ENCODE measurements around the gene JARID2. TPM values are rescaled to one million over a fixed set of nuclear protein-coding genes. Genes with fewer than 3 reads are reported as not detected.

JARID2 gene
- total and polyA plus RNA-seq, 7 experiments from 2014 or later, result 6.9 to 39.6 (median 24.1) TPM

DNA sequence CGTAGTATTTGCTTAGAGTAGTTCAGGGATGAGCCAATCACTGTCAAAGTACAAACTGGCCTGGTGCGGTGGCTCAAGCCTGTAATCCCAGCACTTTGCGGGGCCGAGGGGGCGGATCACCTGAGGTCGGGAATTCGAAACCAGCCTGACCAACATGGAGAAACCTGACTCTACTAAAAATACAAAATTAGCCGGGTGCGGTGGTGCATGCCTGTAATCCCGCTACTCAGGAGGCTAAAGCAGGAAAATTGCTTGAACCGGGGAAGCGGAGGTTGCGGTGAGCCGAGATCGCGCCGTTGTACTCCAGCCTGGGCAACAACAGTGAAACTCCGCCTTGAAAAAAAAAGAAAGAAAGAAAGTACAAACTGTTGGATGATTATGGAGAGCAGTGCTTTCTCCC is 27.5 kb upstream of the JARID2 start:
- Mint-ChIP-seq H3K36me3 (peaks cover 0 to 1% (median 0%) of the 10 kb centered on the region in 5 donors), H3K27me3 (no peaks in the 10 kb centered on the region), H3K9me3 (peaks cover 0 to 1% (median 0%) of the 10 kb centered on the region in 11 donors), H3K27ac (no peak overlapping the region), H3K4me3 (no peak overlapping the region), H3K4me1 (no peaks in the 10 kb centered on the region)
- ATAC-seq, result no peak
- intact Hi-C loops (cut with micrococcal nuclease), result no loop called here
- H3K27me3 ChIP-seq (ENCODE audit: control insufficient read depth in 2 of 2, insufficient read depth in 2 of 2, low read length in 2 of 2), result no peaks in the 10 kb centered on the region
- CTCF ChIA-PET, result no interaction called here
- no peaks in the 10 kb centered on the region for H3K36me3 ChIP-seq (ENCODE audit: control insufficient read depth in 2 of 3, insufficient read depth in 3 of 3, low read length in 3 of 3)
- DNase-seq, result no peak
- H3K4me1 ChIP-seq (ENCODE audit: control insufficient read depth in 2 of 2, insufficient read depth in 2 of 2, low read length in 2 of 2), result no peaks in the 10 kb centered on the region
- H3K4me3 ChIP-seq (ENCODE audit: low read length), result no peak overlapping the region
- no peak overlapping the region for H3K27ac ChIP-seq (ENCODE audit: low read depth, low read length)
- no peaks in the 10 kb centered on the region for H3K9me3 ChIP-seq (ENCODE audit: control insufficient read depth in 2 of 3, low read length in 3 of 3)
- POLR2A ChIA-PET, result no interaction called here

DNA sequence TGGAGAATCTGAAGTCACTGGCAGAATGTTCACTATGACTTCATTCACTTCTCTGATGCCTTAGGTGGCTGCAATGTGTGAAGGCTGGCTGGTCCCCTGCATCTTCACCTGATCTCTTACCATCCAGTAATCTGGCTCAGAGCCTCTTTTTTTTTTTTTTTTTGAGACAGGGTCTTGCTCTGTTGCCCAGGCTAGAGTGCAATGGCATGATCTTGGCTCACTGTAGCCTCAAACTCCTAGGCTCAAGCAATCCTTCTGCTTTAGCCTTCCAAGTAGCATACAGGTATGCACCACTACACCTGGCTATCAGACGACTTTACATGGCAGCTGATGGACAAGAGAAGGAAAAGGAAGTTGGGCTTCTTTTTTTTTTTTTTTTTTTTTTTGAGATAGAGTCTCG is 25.8 kb upstream of the JARID2 start:
- Histone ChIP-seq H3K36me3 (ENCODE audit: control insufficient read depth in 2 of 3, insufficient read depth in 3 of 3, low read length in 3 of 3) (no peaks in the 10 kb centered on the region), H3K4me3 (ENCODE audit: low read length) (no peak overlapping the region), H3K27ac (ENCODE audit: low read depth, low read length) (no peak overlapping the region), H3K27me3 (ENCODE audit: control insufficient read depth in 2 of 2, insufficient read depth in 2 of 2, low read length in 2 of 2) (no peaks in the 10 kb centered on the region), H3K4me1 (ENCODE audit: control insufficient read depth in 2 of 2, insufficient read depth in 2 of 2, low read length in 2 of 2) (no peaks in the 10 kb centered on the region), H3K9me3 (ENCODE audit: control insufficient read depth in 2 of 3, low read length in 3 of 3) (no peaks in the 10 kb centered on the region)
- DNase-seq, result no peak
- ChIA-PET POLR2A (no interaction called here), CTCF (interaction anchor here (0.6 kb wide), 1 partner anchor 69 kb away, joined by 4 read pairs; no protein-coding TSS in a partner anchor)
- Mint-ChIP-seq H3K4me1 (no peaks in the 10 kb centered on the region), H3K27me3 (peaks cover 0 to 3% (median 0%) of the 10 kb centered on the region in 5 donors), H3K36me3 (peaks cover 0 to 1% (median 0%) of the 10 kb centered on the region in 5 donors), H3K27ac (no peak overlapping the region), H3K9me3 (peaks cover 0 to 1% (median 0%) of the 10 kb centered on the region in 11 donors), H3K4me3 (no peak overlapping the region)
- no peak for ATAC-seq
- intact Hi-C loops (cut with micrococcal nuclease), result no loop called here

- CTCF ChIA-PET, result no interaction called here
- Mint-ChIP-seq H3K4me1 (no peaks in the 10 kb centered on the region), H3K36me3 (no peaks in the 10 kb centered on the region), H3K27me3 (peaks cover 0 to 3% (median 0%) of the 10 kb centered on the region in 5 donors), H3K4me3 (no peak overlapping the region), H3K9me3 (no peaks in the 10 kb centered on the region), H3K27ac (no peak overlapping the region)
- H3K27ac ChIP-seq (ENCODE audit: low read depth, low read length), result no peak overlapping the region
- H3K4me1 ChIP-seq (ENCODE audit: control insufficient read depth in 2 of 2, insufficient read depth in 2 of 2, low read length in 2 of 2), result no peaks in the 10 kb centered on the region
- no peaks in the 10 kb centered on the region for H3K36me3 ChIP-seq (ENCODE audit: control insufficient read depth in 2 of 3, insufficient read depth in 3 of 3, low read length in 3 of 3)
- no peak overlapping the region for H3K4me3 ChIP-seq (ENCODE audit: low read length)
- intact Hi-C loops (cut with micrococcal nuclease), result no loop called here
- no peaks in the 10 kb centered on the region for H3K9me3 ChIP-seq (ENCODE audit: control insufficient read depth in 2 of 3, low read length in 3 of 3)
- no peak for ATAC-seq
- POLR2A ChIA-PET, result no interaction called here
- DNase-seq, result no peak
- H3K27me3 ChIP-seq (ENCODE audit: control insufficient read depth in 2 of 2, insufficient read depth in 2 of 2, low read length in 2 of 2), result no peaks in the 10 kb centered on the region
Measured at GRCh38 chr6:15227827-15228318, 18.0 kb upstream of the JARID2 start.

GRCh38 chr6:15230827-15231226 is 15.0 kb upstream of the JARID2 start:
- POLR2A ChIA-PET, result interaction anchor here (1.3 kb wide), 1 partner anchor 15 kb away, joined by 3 read pairs; the partner anchor contains the start of gene JARID2

DNA sequence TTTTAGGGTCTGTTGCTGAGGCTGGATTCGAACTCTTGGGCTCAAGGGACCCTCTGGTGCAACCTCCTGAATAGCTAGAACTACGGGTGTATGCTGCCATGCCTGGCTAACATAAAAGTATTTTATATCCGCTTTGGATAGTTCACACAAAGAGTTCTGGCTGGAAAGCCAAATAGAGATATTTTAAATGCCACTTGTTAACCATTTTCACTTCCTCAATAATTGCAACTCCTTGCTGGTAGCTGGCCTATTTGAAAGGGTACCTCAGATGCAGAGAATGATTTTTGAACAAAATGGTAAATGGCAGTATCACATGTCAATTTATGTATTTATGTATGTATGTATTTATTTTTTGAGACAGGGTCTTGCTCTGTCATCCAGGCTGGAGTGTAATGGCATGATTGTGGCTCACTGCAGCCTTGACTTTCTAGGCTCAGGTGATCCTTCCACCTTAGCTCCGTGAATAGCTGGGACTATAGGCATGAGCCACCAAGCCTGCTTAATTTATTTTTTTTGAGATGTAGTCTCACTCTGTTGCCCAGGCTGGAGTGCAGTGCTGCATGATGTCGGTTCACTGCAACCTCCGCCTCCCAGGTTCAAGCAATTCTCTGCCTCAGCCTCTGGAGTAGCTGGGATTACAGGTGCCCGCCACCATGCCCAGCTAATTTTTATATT is 12.9 kb upstream of the JARID2 start:
- Mint-ChIP-seq H3K4me3 (no peak overlapping the region), H3K36me3 (no peaks in the 10 kb centered on the region), H3K4me1 (no peaks in the 10 kb centered on the region), H3K9me3 (no peaks in the 10 kb centered on the region), H3K27me3 (peaks cover 0 to 4% (median 0%) of the 10 kb centered on the region in 5 donors), H3K27ac (no peak overlapping the region)
- CTCF ChIA-PET, result no interaction called here
- H3K27ac ChIP-seq (ENCODE audit: low read depth, low read length), result no peak overlapping the region
- DNase-seq (no peak), ATAC-seq (no peak)
- POLR2A ChIA-PET, result no interaction called here
- no peaks in the 10 kb centered on the region for H3K4me1 ChIP-seq (ENCODE audit: control insufficient read depth in 2 of 2, insufficient read depth in 2 of 2, low read length in 2 of 2)
- no peak overlapping the region for H3K4me3 ChIP-seq (ENCODE audit: low read length)
- intact Hi-C loops (cut with micrococcal nuclease), result no loop called here
- no peaks in the 10 kb centered on the region for H3K27me3 ChIP-seq (ENCODE audit: control insufficient read depth in 2 of 2, insufficient read depth in 2 of 2, low read length in 2 of 2)
- H3K9me3 ChIP-seq (ENCODE audit: control insufficient read depth in 2 of 3, low read length in 3 of 3), result no peaks in the 10 kb centered on the region
- no peaks in the 10 kb centered on the region for H3K36me3 ChIP-seq (ENCODE audit: control insufficient read depth in 2 of 3, insufficient read depth in 3 of 3, low read length in 3 of 3)

More at GRCh38 chr6:15230827-15231226, 15.0 kb upstream of the JARID2 start:
- Mint-ChIP-seq H3K36me3 (no peaks in the 10 kb centered on the region), H3K4me3 (no peak overlapping the region), H3K27ac (no peak overlapping the region), H3K9me3 (no peaks in the 10 kb centered on the region), H3K27me3 (no peaks in the 10 kb centered on the region), H3K4me1 (no peaks in the 10 kb centered on the region)
- no peak for DNase-seq
- Histone ChIP-seq H3K4me1 (ENCODE audit: control insufficient read depth in 2 of 2, insufficient read depth in 2 of 2, low read length in 2 of 2) (no peaks in the 10 kb centered on the region), H3K27ac (ENCODE audit: low read depth, low read length) (no peak overlapping the region), H3K4me3 (ENCODE audit: low read length) (no peak overlapping the region), H3K27me3 (ENCODE audit: control insufficient read depth in 2 of 2, insufficient read depth in 2 of 2, low read length in 2 of 2) (no peaks in the 10 kb centered on the region), H3K36me3 (ENCODE audit: control insufficient read depth in 2 of 3, insufficient read depth in 3 of 3, low read length in 3 of 3) (no peaks in the 10 kb centered on the region), H3K9me3 (ENCODE audit: control insufficient read depth in 2 of 3, low read length in 3 of 3) (no peaks in the 10 kb centered on the region)
- intact Hi-C loops (cut with micrococcal nuclease), result no loop called here
- CTCF ChIA-PET, result interaction anchor here (0.6 kb wide), 2 partner anchors 25 to 97 kb away, joined by 3 read pairs; no protein-coding TSS in a partner anchor
- no peak for ATAC-seq

DNA sequence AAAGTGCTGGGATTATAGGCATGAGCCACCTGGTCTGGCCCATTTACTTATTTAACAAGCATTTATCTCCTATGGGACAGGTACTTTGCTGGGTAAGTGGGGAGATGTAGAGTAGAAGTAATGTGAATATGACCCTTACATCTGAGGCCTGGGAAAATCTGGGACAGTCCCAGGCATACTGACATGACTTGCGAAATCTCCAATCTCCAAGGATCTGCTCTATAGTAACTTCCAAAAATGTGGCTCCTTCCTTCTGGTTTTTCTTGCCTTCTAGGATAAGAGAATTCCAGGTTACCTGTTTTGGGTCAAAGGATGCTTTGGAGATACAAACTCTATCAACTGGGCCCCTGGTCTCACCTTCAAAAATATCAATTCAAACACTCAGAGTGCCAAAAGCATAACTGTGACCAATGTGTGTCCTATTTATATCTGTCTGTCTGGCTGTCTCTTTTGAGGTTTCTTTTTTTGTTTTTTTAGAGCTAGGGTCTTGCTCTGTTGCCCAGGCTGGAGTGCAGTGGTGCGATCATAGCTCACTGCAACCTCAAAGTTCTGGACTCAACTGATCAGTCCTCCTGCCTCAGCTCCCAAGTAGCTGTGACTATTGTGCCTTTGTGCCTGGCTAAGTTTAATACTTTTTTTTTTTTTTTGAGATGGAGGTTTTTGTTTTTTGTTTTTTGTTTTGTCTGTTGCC is 11.7 kb upstream of the JARID2 start:
- no peak overlapping the region for H3K27ac Mint-ChIP-seq
- no peaks in the 10 kb centered on the region for H3K4me1 ChIP-seq (ENCODE audit: control insufficient read depth in 2 of 2, insufficient read depth in 2 of 2, low read length in 2 of 2)

More for the DNA sequence above, 11.7 kb upstream of the JARID2 start:
- H3K27ac ChIP-seq (ENCODE audit: low read depth, low read length), result no peak overlapping the region
- CTCF ChIA-PET, result interaction anchor here (0.6 kb wide), 1 partner anchor 573 kb away, joined by 3 read pairs; no protein-coding TSS in a partner anchor
- H3K9me3 ChIP-seq (ENCODE audit: control insufficient read depth in 2 of 3, low read length in 3 of 3), result no peaks in the 10 kb centered on the region
- Mint-ChIP-seq H3K4me3 (no peak overlapping the region), H3K9me3 (no peaks in the 10 kb centered on the region), H3K4me1 (no peaks in the 10 kb centered on the region), H3K36me3 (no peaks in the 10 kb centered on the region), H3K27me3 (peaks cover 0 to 4% (median 0%) of the 10 kb centered on the region in 5 donors)
- DNase-seq, result no peak
- POLR2A ChIA-PET, result no interaction called here
- H3K4me3 ChIP-seq (ENCODE audit: low read length), result no peak overlapping the region
- ATAC-seq, result no peak
- no peaks in the 10 kb centered on the region for H3K27me3 ChIP-seq (ENCODE audit: control insufficient read depth in 2 of 2, insufficient read depth in 2 of 2, low read length in 2 of 2)
- intact Hi-C loops (cut with micrococcal nuclease), result no loop called here
- no peaks in the 10 kb centered on the region for H3K36me3 ChIP-seq (ENCODE audit: control insufficient read depth in 2 of 3, insufficient read depth in 3 of 3, low read length in 3 of 3)
